ENCODE measurements around the gene ST14.

ST14 gene

GRCh38 chr11:130215531-130216220 is 56.1 kb downstream of the ST14 start:
- Histone ChIP-seq H3K79me2 (ENCODE audit: low read length) (no peaks in the 10 kb centered on the region; the same call in 1 of the 2 replicates), H3K9me3 (replicated peaks; ENCODE audit: insufficient read depth, low read length) (no peaks in the 10 kb centered on the region), H3K4me2 (ENCODE audit: low read depth, low read length) (no peak overlapping the region), H3F3A (ENCODE audit: insufficient read depth, low read length) (no peaks in the 10 kb centered on the region), H3K36me3 (replicated peaks; ENCODE audit: insufficient read depth, low read length) (no peaks in the 10 kb centered on the region), H3K9me2 (replicated peaks; ENCODE audit: insufficient read depth, low read length) (no peaks in the 10 kb centered on the region), H3K27ac (ENCODE audit: low read length) (no peak overlapping the region), H4K20me1 (ENCODE audit: insufficient read depth, low read length) (no peaks in the 10 kb centered on the region), H2AFZ (ENCODE audit: low read length) (no peak overlapping the region), H3K4me3 (ENCODE audit: low read length) (no peak overlapping the region), H3K27me3 (replicated peaks; ENCODE audit: insufficient read depth, low read length) (no peaks in the 10 kb centered on the region), H3K9ac (ENCODE audit: low read length) (no peak overlapping the region), H3K4me1 (ENCODE audit: low read length) (no peaks in the 10 kb centered on the region)
- TF ChIP-seq EZH2 (optimal IDR thresholded peaks at IDR 0.05; ENCODE audit: low read depth, low read length), result no peak
- TF ChIP-seq, protein P1, sequence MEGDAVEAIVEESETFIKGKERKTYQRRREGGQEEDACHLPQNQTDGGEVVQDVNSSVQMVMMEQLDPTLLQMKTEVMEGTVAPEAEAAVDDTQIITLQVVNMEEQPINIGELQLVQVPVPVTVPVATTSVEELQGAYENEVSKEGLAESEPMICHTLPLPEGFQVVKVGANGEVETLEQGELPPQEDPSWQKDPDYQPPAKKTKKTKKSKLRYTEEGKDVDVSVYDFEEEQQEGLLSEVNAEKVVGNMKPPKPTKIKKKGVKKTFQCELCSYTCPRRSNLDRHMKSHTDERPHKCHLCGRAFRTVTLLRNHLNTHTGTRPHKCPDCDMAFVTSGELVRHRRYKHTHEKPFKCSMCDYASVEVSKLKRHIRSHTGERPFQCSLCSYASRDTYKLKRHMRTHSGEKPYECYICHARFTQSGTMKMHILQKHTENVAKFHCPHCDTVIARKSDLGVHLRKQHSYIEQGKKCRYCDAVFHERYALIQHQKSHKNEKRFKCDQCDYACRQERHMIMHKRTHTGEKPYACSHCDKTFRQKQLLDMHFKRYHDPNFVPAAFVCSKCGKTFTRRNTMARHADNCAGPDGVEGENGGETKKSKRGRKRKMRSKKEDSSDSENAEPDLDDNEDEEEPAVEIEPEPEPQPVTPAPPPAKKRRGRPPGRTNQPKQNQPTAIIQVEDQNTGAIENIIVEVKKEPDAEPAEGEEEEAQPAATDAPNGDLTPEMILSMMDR (IDR thresholded peaks at IDR 0.05; ENCODE audit: low read length), result no peak
- no peak for TF ChIP-seq EZH2phosphoT487 (IDR thresholded peaks at IDR 0.05; ENCODE audit: low read length)
- no peak for DNase-seq

GRCh38 chr11:130216221-130216550 is 56.6 kb downstream of the ST14 start:
- Histone ChIP-seq H2AFZ (ENCODE audit: low read length) (no peak overlapping the region), H3K27ac (ENCODE audit: low read length) (no peak overlapping the region), H3K9me3 (replicated peaks; ENCODE audit: insufficient read depth, low read length) (no peaks in the 10 kb centered on the region), H3K79me2 (ENCODE audit: low read length) (no peaks in the 10 kb centered on the region; the same call in 1 of the 2 replicates), H3K9me2 (replicated peaks; ENCODE audit: insufficient read depth, low read length) (no peaks in the 10 kb centered on the region), H3K36me3 (replicated peaks; ENCODE audit: insufficient read depth, low read length) (no peaks in the 10 kb centered on the region), H3K27me3 (replicated peaks; ENCODE audit: insufficient read depth, low read length) (no peaks in the 10 kb centered on the region), H3K4me3 (ENCODE audit: low read length) (no peak overlapping the region), H3F3A (ENCODE audit: insufficient read depth, low read length) (no peaks in the 10 kb centered on the region), H3K4me1 (ENCODE audit: low read length) (no peaks in the 10 kb centered on the region), H3K4me2 (ENCODE audit: low read depth, low read length) (no peak overlapping the region), H4K20me1 (ENCODE audit: insufficient read depth, low read length) (no peaks in the 10 kb centered on the region), H3K9ac (ENCODE audit: low read length) (no peak overlapping the region)
- no peak for DNase-seq
- TF ChIP-seq, protein P1 (IDR thresholded peaks at IDR 0.05; ENCODE audit: low read length), result no peak
- no peak for TF ChIP-seq EZH2 (optimal IDR thresholded peaks at IDR 0.05; ENCODE audit: low read depth, low read length)
- TF ChIP-seq EZH2phosphoT487 (IDR thresholded peaks at IDR 0.05; ENCODE audit: low read length), result no peak

GRCh38 chr11:130216591-130217132 is 57.1 kb downstream of the ST14 start:
- H3K9me2 ChIP-seq (replicated peaks; ENCODE audit: insufficient read depth, low read length), result no peaks in the 10 kb centered on the region
- no peak overlapping the region for H3K4me2 ChIP-seq (ENCODE audit: low read depth, low read length)
- H3K4me3 ChIP-seq (ENCODE audit: low read length), result no peak overlapping the region
- no peaks in the 10 kb centered on the region for H4K20me1 ChIP-seq (ENCODE audit: insufficient read depth, low read length)
- H3K36me3 ChIP-seq (replicated peaks; ENCODE audit: insufficient read depth, low read length), result no peaks in the 10 kb centered on the region
- DNase-seq, result no peak
- H3K9me3 ChIP-seq (replicated peaks; ENCODE audit: insufficient read depth, low read length), result no peaks in the 10 kb centered on the region
- no peak overlapping the region for H2AFZ ChIP-seq (ENCODE audit: low read length)
- no peak overlapping the region for H3K9ac ChIP-seq (ENCODE audit: low read length)
- no peaks in the 10 kb centered on the region for H3F3A ChIP-seq (ENCODE audit: insufficient read depth, low read length)
- TF ChIP-seq EZH2phosphoT487 (IDR thresholded peaks at IDR 0.05; ENCODE audit: low read length), result no peak
- TF ChIP-seq, protein P1 (IDR thresholded peaks at IDR 0.05; ENCODE audit: low read length), result no peak
- TF ChIP-seq EZH2 (optimal IDR thresholded peaks at IDR 0.05; ENCODE audit: low read depth, low read length), result no peak
- H3K79me2 ChIP-seq (ENCODE audit: low read length), result no peaks in the 10 kb centered on the region; the same call in 1 of the 2 replicates
- H3K27ac ChIP-seq (ENCODE audit: low read length), result no peak overlapping the region
- no peaks in the 10 kb centered on the region for H3K4me1 ChIP-seq (ENCODE audit: low read length)
- H3K27me3 ChIP-seq (replicated peaks; ENCODE audit: insufficient read depth, low read length), result no peaks in the 10 kb centered on the region

Data from MM.1S (cell line).